Endothelial cell of umbilical vein (primary cell): ENCODE measurements around the gene MPP3.

ENCODE experiments used
- CTCF ChIP-seq, 2 donors: IDR thresholded peaks; 1 replicate in 1 of 2; 2 replicates in 1 of 2; pipeline ENCODE4 v1.5.1; 2011; ENCODE audit warnings: low read length in 2 of 2, mild to moderate bottlenecking in 2 of 2, moderate library complexity in 2 of 2, control low read depth in 1 of 2, inconsistent platforms in 1 of 2, low read depth in 1 of 2; ENCODE audit not compliant: insufficient read depth in 1 of 2; ENCODE audit errors: extremely low read depth in 1 of 2
- EZH2 ChIP-seq: IDR thresholded peaks from 2 replicates; pipeline ENCODE4 v1.6.1; 2012; ENCODE audit warnings: borderline replicate concordance, low read depth, mild to moderate bottlenecking, moderate library complexity, low read length, inconsistent platforms; ENCODE audit not compliant: severe bottlenecking
- GATA2 ChIP-seq: IDR thresholded peaks from 2 replicates; pipeline ENCODE4 v1.7.0; 2011; ENCODE audit warnings: low read depth, mild to moderate bottlenecking, moderate library complexity, mixed read lengths, low read length; ENCODE audit not compliant: insufficient read length, insufficient read depth
- JUN ChIP-seq: IDR thresholded peaks from 2 replicates; pipeline ENCODE4 v1.6.1; 2011; ENCODE audit warnings: borderline replicate concordance, low read depth; ENCODE audit not compliant: insufficient read length, insufficient read depth
- MAX ChIP-seq: IDR thresholded peaks from 2 replicates; pipeline ENCODE4 v1.6.1; 2011; ENCODE audit not compliant: insufficient read depth, insufficient read length
- POLR2A ChIP-seq: IDR thresholded peaks from 2 replicates; pipeline ENCODE4 v1.6.1; 2012; ENCODE audit warnings: low read depth, mild to moderate bottlenecking, control low read depth, low read length
- POLR2AphosphoS5 ChIP-seq: IDR thresholded peaks from 2 replicates; pipeline ENCODE4 v1.6.1; 2012; ENCODE audit warnings: low read depth, mild to moderate bottlenecking, control low read depth, low read length, moderate library complexity; ENCODE audit not compliant: insufficient read depth

- TF ChIP-seq POLR2AphosphoS5, result no peak
- no peak for TF ChIP-seq CTCF (IDR thresholded peaks at IDR 0.05; ENCODE audit: extremely low read depth in 1 of 2, insufficient read depth in 1 of 2, low read depth in 1 of 2, low read length in 2 of 2)
- no peak for TF ChIP-seq EZH2
- no peak for TF ChIP-seq GATA2
- no peak for TF ChIP-seq POLR2A
- TF ChIP-seq JUN, result no peak
- no peak for TF ChIP-seq MAX
These were observed 64.0 kb downstream of the MPP3 start for GRCh38 chr17:43768943-43769342.
